Measurements from ENCODE around the gene KCNAB1. TPM values are rescaled to one million over a fixed set of nuclear protein-coding genes. Genes with fewer than 3 reads are reported as not detected.

Gene KCNAB1
- total RNA-seq, 1 experiment from 2014 or later, result not detected

- H3K27me3 ChIP-seq (ENCODE audit: low read length), result peaks cover 12% of the 10 kb centered on the region
These were observed 178.6 kb downstream of the KCNAB1 start for GRCh38 chr3:156298938-156299337.

DNA sequence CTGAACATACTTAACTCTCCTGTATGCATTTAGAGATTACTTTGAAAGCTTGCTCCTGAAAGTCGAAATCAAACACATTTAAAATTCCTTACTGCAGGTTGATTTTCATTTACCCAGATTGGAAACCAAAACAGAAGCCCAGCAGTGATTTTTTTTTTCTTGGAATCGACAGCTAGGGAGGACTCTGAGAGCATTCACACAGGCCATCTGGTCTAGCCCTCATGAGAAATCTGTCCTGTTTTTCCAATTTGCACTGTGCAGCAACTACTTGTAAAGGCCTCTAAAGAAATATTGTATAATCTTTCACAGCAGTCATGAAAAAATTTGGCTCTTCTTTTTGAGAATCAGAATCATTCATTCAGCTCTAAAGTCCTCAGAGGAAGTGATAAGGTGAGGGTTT lies 179.2 kb downstream of the KCNAB1 start:
- no peak for TF ChIP-seq EZH2 (IDR thresholded peaks at IDR 0.05; ENCODE audit: low read length, unreplicated experiment)
- no peak for TF ChIP-seq CTCF (conservative IDR thresholded peaks at IDR 0.05; ENCODE audit: low read depth, low read length)
- no peak for TF ChIP-seq EZH2phosphoT487 (IDR thresholded peaks at IDR 0.05; ENCODE audit: borderline replicate concordance, low read length)
- intact Hi-C loops (cut with micrococcal nuclease), result no loop called here
- Histone ChIP-seq H3K9me3 (ENCODE audit: low read length) (no peaks in the 10 kb centered on the region), H3K4me2 (ENCODE audit: low read length) (no peak overlapping the region), H3K4me3 (ENCODE audit: low read length) (no peak overlapping the region), H3K9me2 (replicated peaks; ENCODE audit: low read length) (no peaks in the 10 kb centered on the region), H4K20me1 (ENCODE audit: low read length) (no peaks in the 10 kb centered on the region), H3K4me1 (ENCODE audit: insufficient read depth, low read length) (peaks cover 8% of the 10 kb centered on the region), H2AFZ (ENCODE audit: low read length) (no peak overlapping the region), H3K79me2 (ENCODE audit: low read length) (no peaks in the 10 kb centered on the region), H3K27ac (ENCODE audit: low read length) (no peak overlapping the region), H3K9ac (ENCODE audit: low read length) (no peak overlapping the region), H3K27me3 (ENCODE audit: low read length) (peaks cover 9% of the 10 kb centered on the region; the same call in 1 of the 2 replicates), H3F3A (ENCODE audit: low read length, unreplicated experiment) (no peaks in the 10 kb centered on the region), H3K36me3 (ENCODE audit: low read depth, low read length) (no peaks in the 10 kb centered on the region)
- DNase-seq (no peak), ATAC-seq (no peak)
- POLR2A ChIA-PET (ENCODE audit: unreplicated experiment), result no interaction called here
- CTCF ChIA-PET, result no interaction called here
- BruUV-seq (replicated peaks), result no TSS peak

More at GRCh38 chr3:156298938-156299337, 178.6 kb downstream of the KCNAB1 start:
- H3K9ac ChIP-seq (ENCODE audit: low read length), result no peak overlapping the region
- H3K9me3 ChIP-seq (ENCODE audit: low read length), result no peaks in the 10 kb centered on the region
- no peaks in the 10 kb centered on the region for H3K9me2 ChIP-seq (replicated peaks; ENCODE audit: low read length)
- H4K20me1 ChIP-seq (ENCODE audit: low read length), result no peaks in the 10 kb centered on the region
- intact Hi-C loops (cut with micrococcal nuclease), result no loop called here
- no peak overlapping the region for H2AFZ ChIP-seq (ENCODE audit: low read length)
- CTCF ChIA-PET, result no interaction called here
- no peaks in the 10 kb centered on the region for H3K36me3 ChIP-seq (ENCODE audit: low read depth, low read length)
- H3K79me2 ChIP-seq (ENCODE audit: low read length), result no peaks in the 10 kb centered on the region
- no TSS peak for BruUV-seq (replicated peaks)
- no peak overlapping the region for H3K4me3 ChIP-seq (ENCODE audit: low read length)
- H3K27ac ChIP-seq (ENCODE audit: low read length), result no peak overlapping the region
- H3K4me1 ChIP-seq (ENCODE audit: insufficient read depth, low read length), result peaks cover 2% of the 10 kb centered on the region
- H3K4me2 ChIP-seq (ENCODE audit: low read length), result no peak overlapping the region
- no peaks in the 10 kb centered on the region for H3F3A ChIP-seq (ENCODE audit: low read length, unreplicated experiment)
- POLR2A ChIA-PET (ENCODE audit: unreplicated experiment), result no interaction called here
- no peak for ATAC-seq
- TF ChIP-seq EZH2 (IDR thresholded peaks at IDR 0.05; ENCODE audit: low read length, unreplicated experiment) (no peak), CTCF (conservative IDR thresholded peaks at IDR 0.05; ENCODE audit: low read depth, low read length) (no peak), EZH2phosphoT487 (IDR thresholded peaks at IDR 0.05; ENCODE audit: borderline replicate concordance, low read length) (no peak)
- no peak for DNase-seq

- ChIA-PET POLR2A (ENCODE audit: unreplicated experiment) (no interaction called here), CTCF (no interaction called here)
- no peak overlapping the region for H2AFZ ChIP-seq (ENCODE audit: low read length)
- no peak for DNase-seq
- H3K79me2 ChIP-seq (ENCODE audit: low read length), result no peaks in the 10 kb centered on the region
- H3K4me1 ChIP-seq (ENCODE audit: insufficient read depth, low read length), result peaks cover 11% of the 10 kb centered on the region
- BruUV-seq (replicated peaks), result no TSS peak
- ATAC-seq, result no peak
- no peaks in the 10 kb centered on the region for H3K9me3 ChIP-seq (ENCODE audit: low read length)
- TF ChIP-seq EZH2phosphoT487 (IDR thresholded peaks at IDR 0.05; ENCODE audit: borderline replicate concordance, low read length) (no peak), EZH2 (IDR thresholded peaks at IDR 0.05; ENCODE audit: low read length, unreplicated experiment) (no peak), CTCF (conservative IDR thresholded peaks at IDR 0.05; ENCODE audit: low read depth, low read length) (no peak)
- H3K27ac ChIP-seq (ENCODE audit: low read length), result no peak overlapping the region
- H3K9me2 ChIP-seq (replicated peaks; ENCODE audit: low read length), result no peaks in the 10 kb centered on the region
- no peaks in the 10 kb centered on the region for H4K20me1 ChIP-seq (ENCODE audit: low read length)
- H3K36me3 ChIP-seq (ENCODE audit: low read depth, low read length), result no peaks in the 10 kb centered on the region
- H3K4me2 ChIP-seq (ENCODE audit: low read length), result no peak overlapping the region
- no peak overlapping the region for H3K9ac ChIP-seq (ENCODE audit: low read length)
- no peak overlapping the region for H3K4me3 ChIP-seq (ENCODE audit: low read length)
- intact Hi-C loops (cut with micrococcal nuclease), result no loop called here
- H3K27me3 ChIP-seq (ENCODE audit: low read length), result peaks cover 1% of the 10 kb centered on the region; the same call in 1 of the 2 replicates
- no peaks in the 10 kb centered on the region for H3F3A ChIP-seq (ENCODE audit: low read length, unreplicated experiment)
These were observed 180.0 kb downstream of the KCNAB1 start for GRCh38 chr3:156300371-156300770.

Measured in PC-3 (cell line).